ENCODE measurements around the gene TRAF5. TPM values are rescaled to one million over a fixed set of nuclear protein-coding genes. Genes with fewer than 3 reads are reported as not detected.

TRAF5 gene
- 10 to 100 TPM; 10.1 to 11.5 TPM for total RNA-seq
- 10 to 100 TPM; 19.8 to 29.2 (median 25.2) TPM for polyA plus RNA-seq (ENCODE audit: insufficient read length in 6 of 6)
- long read RNA-seq, donor 1, partial matches to known transcripts = 0 of 4 reads
- long read RNA-seq, donor 1, other reads (novel, unspliced or antisense) = 0 of 4 reads
- long read RNA-seq, donor 2, partial matches to known transcripts = 0 of 7 reads
- long read RNA-seq, donor 2, other reads (novel, unspliced or antisense) = 0 of 7 reads
- long read RNA-seq, donor 3, partial matches to known transcripts = 0 of 2 reads
- long read RNA-seq, donor 3, other reads (novel, unspliced or antisense) = 0 of 2 reads
- long read RNA-seq, donor 4, partial matches to known transcripts = 0 of 2 reads
- long read RNA-seq, donor 4, other reads (novel, unspliced or antisense) = 0 of 2 reads
- long read RNA-seq, donor 5, partial matches to known transcripts = 5 of 9 reads
- long read RNA-seq, donor 5, other reads (novel, unspliced or antisense) = 0 of 9 reads
- long read RNA-seq, donor 6, transcript TRAF5-205 (3 exons, 3,491 nt) = major isoform, 5 of 5 reads
- long read RNA-seq, donor 6, partial matches to known transcripts = 0 of 5 reads
- long read RNA-seq, donor 6, other reads (novel, unspliced or antisense) = 0 of 5 reads
- long read RNA-seq, donor 7, partial matches to known transcripts = 0 of 3 reads
- long read RNA-seq, donor 7, other reads (novel, unspliced or antisense) = 0 of 3 reads
- long read RNA-seq, donor 8, partial matches to known transcripts = 0 of 2 reads
- long read RNA-seq, donor 8, other reads (novel, unspliced or antisense) = 0 of 2 reads
- long read RNA-seq, donor 9 = 0 reads
- long read RNA-seq, donor 10, partial matches to known transcripts = 1 of 1 reads
- long read RNA-seq, donor 10, other reads (novel, unspliced or antisense) = 0 of 1 reads
- long read RNA-seq, donor 11, partial matches to known transcripts = 0 of 3 reads
- long read RNA-seq, donor 11, other reads (novel, unspliced or antisense) = 0 of 3 reads
- long read RNA-seq, donor 12, partial matches to known transcripts = 0 of 3 reads
- long read RNA-seq, donor 12, other reads (novel, unspliced or antisense) = 0 of 3 reads

- Histone ChIP-seq H3K27me3 (peaks cover 0 to 9% of the 10 kb centered on the region in 2 donors), H3K4me1 (peaks cover 4 to 17% of the 10 kb centered on the region in 2 donors), H3K36me3 (no peaks in the 10 kb centered on the region), H3K4me3 (peak within 1 kb of the TSS; percentile 64 to 69), H3K27ac (peak within 1 kb of the TSS; percentile 71 to 81), H3K9me3 (no peaks in the 10 kb centered on the region)
- TF ChIP-seq CTCF (IDR thresholded peaks at IDR 0.05) = no peak
- DNase-seq (peak; percentile 40 to 91 (median 46)), ATAC-seq (peak; percentile 80)
- intact Hi-C loops (cut with DNase I) = loop anchor here in 1 of 2 donors (10.0 kb wide), 2 partner anchors 148 to 188 kb away; no protein-coding TSS in a partner anchor
Observed at GRCh38 chr1:211326528-211327345, at the start of gene TRAF5. Gene TRAF5 (plus strand): TSS chr1:211326833. CDS start chr1:211353240, 26,407 bp downstream.

GRCh38 chr1:211279340-211279739 lies 47.3 kb upstream of the TRAF5 start:
- Histone ChIP-seq H3K4me3 (no peak overlapping the region), H3K27me3 (no peaks in the 10 kb centered on the region), H3K9me3 (no peaks in the 10 kb centered on the region), H3K36me3 (peaks cover 0 to 81% of the 10 kb centered on the region in 2 donors), H3K4me1 (no peaks in the 10 kb centered on the region), H3K27ac (no peak overlapping the region)
- no peak for DNase-seq
- TF ChIP-seq CTCF (IDR thresholded peaks at IDR 0.05) = no peak
- intact Hi-C loops (cut with DNase I) = no loop called here
- no peak for ATAC-seq

- intact Hi-C loops (cut with DNase I) = no loop called here
- Histone ChIP-seq H3K36me3 (peaks cover 0 to 94% of the 10 kb centered on the region in 2 donors), H3K9me3 (no peaks in the 10 kb centered on the region), H3K27ac (no peak overlapping the region), H3K4me3 (no peak overlapping the region), H3K4me1 (no peaks in the 10 kb centered on the region), H3K27me3 (no peaks in the 10 kb centered on the region)
- TF ChIP-seq CTCF (IDR thresholded peaks at IDR 0.05) = no peak
- DNase-seq (no peak), ATAC-seq (no peak)
Observed at GRCh38 chr1:211280910-211281309, 45.7 kb upstream of the TRAF5 start.

GRCh38 chr1:211281320-211282022 lies 45.2 kb upstream of the TRAF5 start:
- no peaks in the 10 kb centered on the region for H3K27me3 ChIP-seq
- no peak for DNase-seq

More at GRCh38 chr1:211281320-211282022, 45.2 kb upstream of the TRAF5 start:
- no peak for TF ChIP-seq CTCF (IDR thresholded peaks at IDR 0.05)
- Histone ChIP-seq H3K9me3 (no peaks in the 10 kb centered on the region), H3K4me1 (no peaks in the 10 kb centered on the region), H3K27ac (no peak overlapping the region), H3K4me3 (no peak overlapping the region), H3K36me3 (peaks cover 0 to 94% of the 10 kb centered on the region in 2 donors)
- intact Hi-C loops (cut with DNase I) = no loop called here
- no peak for ATAC-seq
